CD4-positive, alpha-beta T cell treated with Interleukin-6 at 100 ng/mL for 8 hours (primary cell): ENCODE measurements around the gene HLCS.
"Not testable (repeated sequence)": the region's sequence is repeated elsewhere in the genome, so short reads cannot be mapped to it uniquely, and the experiment has no call there.

Experiments
- DNase-seq: peaks from one replicate; pipeline ENCODE4 v3.0.0-alpha.2; 2020; ENCODE audit warnings: mixed read lengths, low spot score

HLCS gene

GRCh38 chr21:36848730-36849274 lies 117.7 kb downstream of the HLCS start:
- no peak for DNase-seq

GRCh38 chr21:36847189-36847588 lies 119.3 kb downstream of the HLCS start:
- no peak for DNase-seq

GRCh38 chr21:36846631-36847030 lies 119.8 kb downstream of the HLCS start:
- no peak for DNase-seq

- DNase-seq, result no peak
These were observed 120.7 kb downstream of the HLCS start for GRCh38 chr21:36845790-36846189.

- DNase-seq, result no peak
These were observed 121.4 kb downstream of the HLCS start for GRCh38 chr21:36845070-36845469.

GRCh38 chr21:36841866-36842265 lies 124.6 kb downstream of the HLCS start:
- DNase-seq, result no peak

GRCh38 chr21:36839735-36840134 lies 126.7 kb downstream of the HLCS start:
- no peak for DNase-seq

- DNase-seq, result no peak
These were observed 127.3 kb downstream of the HLCS start for GRCh38 chr21:36839123-36839522.

- DNase-seq, result no peak
These were observed 131.1 kb downstream of the HLCS start for GRCh38 chr21:36835383-36835795.

GRCh38 chr21:36834192-36834591 lies 132.3 kb downstream of the HLCS start:
- no peak for DNase-seq

GRCh38 chr21:36830100-36830499 lies 136.4 kb downstream of the HLCS start:
- DNase-seq, result no peak

GRCh38 chr21:36828891-36829515 lies 137.5 kb downstream of the HLCS start:
- no peak for DNase-seq

GRCh38 chr21:36828208-36828607 lies 138.3 kb downstream of the HLCS start:
- DNase-seq, result no peak

- DNase-seq, result no peak
These were observed 140.8 kb downstream of the HLCS start for GRCh38 chr21:36825658-36826057.

- no peak for DNase-seq
These were observed 145.5 kb downstream of the HLCS start for GRCh38 chr21:36821032-36821299.

GRCh38 chr21:36820176-36821031 lies 146.1 kb downstream of the HLCS start:
- DNase-seq, result no peak

GRCh38 chr21:36817732-36818450 lies 148.6 kb downstream of the HLCS start:
- no peak for DNase-seq

GRCh38 chr21:36816561-36817130 lies 149.8 kb downstream of the HLCS start:
- DNase-seq, result no peak

GRCh38 chr21:36816026-36816425 lies 150.4 kb downstream of the HLCS start:
- DNase-seq, result not testable (repeated sequence)

GRCh38 chr21:36815284-36815683 lies 151.2 kb downstream of the HLCS start:
- no peak for DNase-seq

GRCh38 chr21:36813052-36813451 lies 153.4 kb downstream of the HLCS start:
- DNase-seq, result no peak

GRCh38 chr21:36811762-36812161 lies 154.7 kb downstream of the HLCS start:
- no peak for DNase-seq

GRCh38 chr21:36810443-36810842 lies 156.0 kb downstream of the HLCS start:
- no peak for DNase-seq
